ENCODE measurements around the gene PSORS1C1.

Gene PSORS1C1

DNA sequence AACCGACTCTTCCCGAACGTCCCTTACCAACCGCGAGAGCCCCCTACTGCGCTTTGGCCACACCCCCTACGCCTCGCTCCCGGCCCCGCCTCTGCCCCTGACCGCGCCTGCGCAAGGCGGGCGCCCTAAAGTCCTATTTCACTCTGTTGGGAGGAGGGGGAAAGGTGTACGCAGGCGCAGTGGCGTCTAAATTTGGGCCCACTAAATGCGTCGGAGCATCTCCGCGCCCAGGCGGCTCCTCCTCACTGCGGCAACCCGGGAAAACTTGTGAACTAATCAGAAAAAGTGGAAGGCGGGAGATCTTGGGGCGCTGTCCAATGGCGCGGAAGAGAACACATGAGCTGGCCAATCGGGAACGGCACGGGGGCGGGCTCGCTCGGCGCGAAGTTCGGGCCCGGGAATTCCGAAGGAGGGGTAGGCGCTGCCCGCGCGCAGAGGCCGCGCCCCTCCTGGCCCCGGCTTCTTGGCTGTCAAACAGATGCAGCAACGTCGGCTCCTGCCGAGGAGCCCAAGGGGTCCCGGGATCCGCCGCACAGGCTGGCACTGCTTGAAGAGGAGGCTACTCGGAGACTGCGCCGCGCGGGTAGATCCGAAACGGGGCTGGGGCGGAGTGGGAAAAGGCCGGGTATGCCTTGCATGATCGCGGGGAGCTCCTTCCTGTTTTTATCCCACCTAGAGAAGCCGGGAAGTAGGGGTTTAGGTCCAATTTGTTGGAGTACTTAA, 43.7 kb downstream of the PSORS1C1 start, which contains the start of gene TCF19:
TSS of gene TCF19 (plus strand) at position 450 of the 723 bp plus-strand sequence. CDS start 881 bp downstream, outside the sequence.
- H3K9me3 ChIP-seq (ENCODE audit: control insufficient read depth, low read length): no peaks in the 10 kb centered on the region
- H3K36me3 ChIP-seq (ENCODE audit: control insufficient read depth, insufficient read depth, low read length): no peaks in the 10 kb centered on the region
- H3K79me2 ChIP-seq: no peaks in the 10 kb centered on the region
- H3K9ac ChIP-seq: peak within 1 kb of the TSS; percentile 63
- peak within 1 kb of the TSS; percentile 73 for H3K4me3 ChIP-seq (ENCODE audit: low read depth, low read length)
- peak within 1 kb of the TSS; percentile 94 for H2AFZ ChIP-seq
- TF ChIP-seq, protein P1, sequence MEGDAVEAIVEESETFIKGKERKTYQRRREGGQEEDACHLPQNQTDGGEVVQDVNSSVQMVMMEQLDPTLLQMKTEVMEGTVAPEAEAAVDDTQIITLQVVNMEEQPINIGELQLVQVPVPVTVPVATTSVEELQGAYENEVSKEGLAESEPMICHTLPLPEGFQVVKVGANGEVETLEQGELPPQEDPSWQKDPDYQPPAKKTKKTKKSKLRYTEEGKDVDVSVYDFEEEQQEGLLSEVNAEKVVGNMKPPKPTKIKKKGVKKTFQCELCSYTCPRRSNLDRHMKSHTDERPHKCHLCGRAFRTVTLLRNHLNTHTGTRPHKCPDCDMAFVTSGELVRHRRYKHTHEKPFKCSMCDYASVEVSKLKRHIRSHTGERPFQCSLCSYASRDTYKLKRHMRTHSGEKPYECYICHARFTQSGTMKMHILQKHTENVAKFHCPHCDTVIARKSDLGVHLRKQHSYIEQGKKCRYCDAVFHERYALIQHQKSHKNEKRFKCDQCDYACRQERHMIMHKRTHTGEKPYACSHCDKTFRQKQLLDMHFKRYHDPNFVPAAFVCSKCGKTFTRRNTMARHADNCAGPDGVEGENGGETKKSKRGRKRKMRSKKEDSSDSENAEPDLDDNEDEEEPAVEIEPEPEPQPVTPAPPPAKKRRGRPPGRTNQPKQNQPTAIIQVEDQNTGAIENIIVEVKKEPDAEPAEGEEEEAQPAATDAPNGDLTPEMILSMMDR (IDR thresholded peaks at IDR 0.05): no peak
- H3K4me2 ChIP-seq (ENCODE audit: low read length): peak within 1 kb of the TSS; percentile 81
- H3K4me1 ChIP-seq: peaks cover 3% of the 10 kb centered on the region
- H3K27me3 ChIP-seq (ENCODE audit: control insufficient read depth, insufficient read depth, low read length): no peaks in the 10 kb centered on the region
- H3K27ac ChIP-seq: peak within 1 kb of the TSS; percentile 37

DNA sequence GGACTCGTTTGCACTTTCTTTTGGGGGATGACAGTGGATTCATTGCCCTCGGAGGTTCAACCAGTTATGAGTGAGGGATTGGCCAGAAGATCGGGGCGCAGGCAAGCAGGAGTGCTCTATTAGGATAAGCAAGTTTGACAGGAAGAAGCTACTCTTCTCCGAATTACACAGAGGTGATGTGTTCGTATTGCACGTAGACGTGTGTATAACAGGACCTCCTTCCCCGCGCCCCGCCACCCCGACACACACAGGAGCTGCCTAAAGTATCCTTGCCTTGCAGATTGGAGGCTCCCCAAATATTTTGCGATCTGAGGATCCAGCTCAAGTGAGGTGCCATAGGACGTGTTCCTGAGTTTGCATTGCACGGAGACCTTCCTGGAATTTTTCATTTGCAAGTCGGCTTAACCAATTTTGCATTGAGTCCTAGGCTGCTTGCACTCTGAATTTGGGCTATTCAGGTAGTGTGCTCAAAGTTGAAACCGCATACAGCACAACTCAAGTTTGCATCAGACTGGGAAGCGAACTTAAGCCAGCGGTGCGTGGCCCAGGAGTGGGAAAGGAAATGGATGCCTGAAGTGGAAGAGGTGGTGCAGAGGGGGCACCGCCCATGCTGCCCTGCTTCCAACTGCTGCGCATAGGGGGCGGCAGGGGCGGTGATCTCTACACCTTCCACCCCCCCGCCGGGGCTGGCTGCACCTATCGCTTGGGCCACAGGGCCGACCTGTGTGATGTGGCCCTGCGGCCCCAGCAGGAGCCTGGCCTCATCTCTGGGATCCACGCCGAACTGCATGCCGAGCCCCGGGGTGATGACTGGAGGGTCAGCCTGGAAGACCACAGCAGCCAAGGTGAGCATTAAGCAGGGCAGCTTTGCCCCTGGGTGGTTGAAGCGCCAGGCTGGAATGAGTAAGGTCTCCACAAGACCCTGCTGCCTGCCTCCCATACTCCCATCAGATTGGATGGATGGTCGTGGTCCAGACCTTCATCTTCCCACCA, 44.6 kb downstream of the PSORS1C1 start:
- Histone ChIP-seq H3K4me3 (ENCODE audit: low read depth, low read length) (peak overlapping the region; percentile 73), H3K4me2 (ENCODE audit: low read length) (peak overlapping the region; percentile 81), H2AFZ (peak overlapping the region; percentile 94), H3K27ac (peak overlapping the region; percentile 36), H3K79me2 (no peaks in the 10 kb centered on the region), H3K9ac (no peak overlapping the region), H3K9me3 (ENCODE audit: control insufficient read depth, low read length) (no peaks in the 10 kb centered on the region), H3K4me1 (peaks cover 7% of the 10 kb centered on the region), H3K27me3 (ENCODE audit: control insufficient read depth, insufficient read depth, low read length) (no peaks in the 10 kb centered on the region), H3K36me3 (ENCODE audit: control insufficient read depth, insufficient read depth, low read length) (no peaks in the 10 kb centered on the region)
- TF ChIP-seq, protein P1 (IDR thresholded peaks at IDR 0.05): no peak

DNA sequence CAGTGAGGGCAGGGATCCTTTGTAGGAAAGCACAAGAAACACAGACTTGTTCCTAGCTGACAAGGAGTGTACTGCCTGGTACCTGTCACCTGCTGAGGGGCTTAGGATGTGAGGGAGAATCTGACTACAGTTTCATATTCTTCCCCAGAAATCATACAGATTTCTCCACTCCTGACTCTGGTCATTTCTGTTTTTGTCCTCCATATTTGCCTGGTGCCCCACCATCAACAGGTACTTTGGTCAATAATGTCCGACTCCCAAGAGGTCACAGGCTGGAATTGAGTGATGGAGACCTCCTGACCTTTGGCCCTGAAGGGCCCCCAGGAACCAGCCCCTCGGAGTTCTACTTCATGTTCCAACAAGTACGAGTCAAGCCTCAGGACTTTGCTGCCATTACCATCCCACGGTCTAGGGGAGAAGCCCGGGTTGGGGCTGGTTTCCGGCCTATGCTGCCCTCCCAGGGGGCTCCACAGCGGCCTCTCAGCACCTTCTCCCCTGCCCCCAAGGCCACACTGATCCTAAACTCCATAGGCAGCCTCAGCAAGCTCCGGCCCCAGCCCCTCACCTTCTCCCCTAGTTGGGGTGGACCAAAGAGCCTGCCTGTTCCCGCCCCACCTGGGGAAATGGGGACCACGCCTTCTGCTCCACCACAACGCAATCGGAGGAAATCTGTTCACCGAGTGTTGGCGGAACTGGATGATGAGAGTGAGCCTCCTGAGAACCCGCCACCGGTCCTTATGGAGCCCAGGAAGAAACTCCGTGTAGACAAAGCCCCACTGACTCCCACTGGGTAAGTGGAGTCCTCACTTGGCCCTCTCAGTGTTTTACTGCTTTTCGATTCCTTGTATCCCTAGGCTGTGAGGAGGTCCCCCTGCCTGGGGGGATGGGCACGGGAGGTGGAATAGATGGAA, 46.9 kb downstream of the PSORS1C1 start:
- Histone ChIP-seq H3K4me2 (ENCODE audit: low read length) (no peak overlapping the region), H2AFZ (no peak overlapping the region), H3K27ac (no peak overlapping the region), H3K9me3 (ENCODE audit: control insufficient read depth, low read length) (no peaks in the 10 kb centered on the region), H3K79me2 (no peaks in the 10 kb centered on the region), H3K4me1 (peaks cover 7% of the 10 kb centered on the region), H3K4me3 (ENCODE audit: low read depth, low read length) (no peak overlapping the region), H3K9ac (no peak overlapping the region), H3K27me3 (ENCODE audit: control insufficient read depth, insufficient read depth, low read length) (no peaks in the 10 kb centered on the region), H3K36me3 (ENCODE audit: control insufficient read depth, insufficient read depth, low read length) (no peaks in the 10 kb centered on the region)
- TF ChIP-seq, protein P1 (IDR thresholded peaks at IDR 0.05): no peak

DNA sequence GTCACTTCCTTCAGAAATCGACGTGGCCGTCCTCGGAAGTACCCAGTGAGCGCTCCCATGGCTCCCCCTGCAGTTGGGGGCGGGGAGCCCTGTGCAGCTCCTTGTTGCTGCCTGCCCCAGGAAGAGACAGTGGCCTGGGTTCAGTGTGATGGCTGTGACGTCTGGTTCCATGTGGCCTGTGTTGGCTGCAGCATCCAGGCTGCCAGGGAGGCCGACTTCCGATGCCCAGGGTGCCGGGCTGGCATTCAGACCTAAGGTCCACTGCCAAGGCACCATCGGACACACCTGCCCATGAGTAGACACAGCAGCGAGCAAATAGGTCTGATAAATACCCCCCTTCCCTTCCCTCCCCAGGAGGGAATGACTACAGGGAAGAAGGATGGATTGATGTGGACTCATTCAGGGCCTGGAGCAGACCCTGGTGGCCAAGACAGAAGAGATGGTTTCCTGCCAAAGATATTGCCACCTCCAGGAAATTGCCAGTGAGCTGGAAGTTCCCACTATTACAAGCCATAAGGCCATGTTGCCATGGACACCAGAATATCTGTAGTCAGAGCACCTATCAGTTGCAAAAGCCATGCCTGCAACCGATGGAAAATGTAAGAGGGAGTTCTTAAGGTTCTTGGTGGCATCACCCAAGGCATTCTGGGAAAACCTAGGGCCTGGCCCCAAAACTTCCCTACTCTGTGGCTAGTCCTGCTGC, 48.0 kb downstream of the PSORS1C1 start:
- Histone ChIP-seq H3K4me1 (peaks cover 4% of the 10 kb centered on the region), H3K36me3 (ENCODE audit: control insufficient read depth, insufficient read depth, low read length) (no peaks in the 10 kb centered on the region), H3K27ac (no peak overlapping the region), H2AFZ (no peak overlapping the region), H3K4me3 (ENCODE audit: low read depth, low read length) (no peak overlapping the region), H3K4me2 (ENCODE audit: low read length) (no peak overlapping the region), H3K9me3 (ENCODE audit: control insufficient read depth, low read length) (no peaks in the 10 kb centered on the region), H3K27me3 (ENCODE audit: control insufficient read depth, insufficient read depth, low read length) (no peaks in the 10 kb centered on the region), H3K9ac (no peak overlapping the region), H3K79me2 (no peaks in the 10 kb centered on the region)
- TF ChIP-seq, protein P1 (IDR thresholded peaks at IDR 0.05): no peak

Data from parathyroid adenoma (tissue), 2 donors.